Hepatocyte (in vitro differentiated cells): ENCODE results near the gene PCLO.

ENCODE experiments used
- EZH2 ChIP-seq: fragments of 200-600 bp; sonication (generic); IDR thresholded peaks from 2 replicates; pipeline ENCODE4 v1.6.1; 2016; ENCODE audit warnings: antibody characterized with exemption, mild to moderate bottlenecking, borderline replicate concordance
- EZH2phosphoT487 ChIP-seq: fragments of 200-600 bp; sonication (generic); IDR thresholded peaks from one replicate; pipeline ENCODE4 v1.6.1; 2018; ENCODE audit warnings: antibody characterized with exemption, mild to moderate bottlenecking, low read depth, moderate library complexity; ENCODE audit not compliant: unreplicated experiment, severe bottlenecking
- TF ChIP-seq, protein P1 (sequence below): fragments of 200-600 bp; sonication (generic); IDR thresholded peaks from 2 replicates; pipeline ENCODE4 v1.5.1; 2016; ENCODE audit warnings: antibody characterized with exemption, mild to moderate bottlenecking; ENCODE audit not compliant: poor library complexity

DNA sequence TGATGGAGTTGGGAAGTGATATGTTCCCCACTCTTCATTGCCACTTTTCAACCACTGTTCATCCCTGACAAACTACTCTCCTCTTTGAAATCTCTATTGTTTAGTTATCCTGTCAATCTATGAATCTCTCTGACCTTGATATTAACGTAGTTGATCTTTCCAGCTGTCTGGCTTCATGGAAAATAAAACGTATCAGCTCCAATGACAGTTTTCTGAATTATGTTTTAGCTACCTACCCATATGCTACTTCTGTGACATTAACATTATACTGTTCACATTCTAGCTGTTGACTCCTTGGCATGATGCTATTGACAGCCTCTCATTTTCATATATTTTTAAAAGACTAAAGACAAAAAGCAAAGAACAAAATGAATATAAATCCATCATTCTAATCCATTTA lies 53.3 kb downstream of the PCLO start:
- TF ChIP-seq, protein P1, sequence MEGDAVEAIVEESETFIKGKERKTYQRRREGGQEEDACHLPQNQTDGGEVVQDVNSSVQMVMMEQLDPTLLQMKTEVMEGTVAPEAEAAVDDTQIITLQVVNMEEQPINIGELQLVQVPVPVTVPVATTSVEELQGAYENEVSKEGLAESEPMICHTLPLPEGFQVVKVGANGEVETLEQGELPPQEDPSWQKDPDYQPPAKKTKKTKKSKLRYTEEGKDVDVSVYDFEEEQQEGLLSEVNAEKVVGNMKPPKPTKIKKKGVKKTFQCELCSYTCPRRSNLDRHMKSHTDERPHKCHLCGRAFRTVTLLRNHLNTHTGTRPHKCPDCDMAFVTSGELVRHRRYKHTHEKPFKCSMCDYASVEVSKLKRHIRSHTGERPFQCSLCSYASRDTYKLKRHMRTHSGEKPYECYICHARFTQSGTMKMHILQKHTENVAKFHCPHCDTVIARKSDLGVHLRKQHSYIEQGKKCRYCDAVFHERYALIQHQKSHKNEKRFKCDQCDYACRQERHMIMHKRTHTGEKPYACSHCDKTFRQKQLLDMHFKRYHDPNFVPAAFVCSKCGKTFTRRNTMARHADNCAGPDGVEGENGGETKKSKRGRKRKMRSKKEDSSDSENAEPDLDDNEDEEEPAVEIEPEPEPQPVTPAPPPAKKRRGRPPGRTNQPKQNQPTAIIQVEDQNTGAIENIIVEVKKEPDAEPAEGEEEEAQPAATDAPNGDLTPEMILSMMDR = no peak
- TF ChIP-seq EZH2 (no peak), EZH2phosphoT487 (no peak)
